GM23248 (cell line): ENCODE data around the gene PTX4. TPM values are rescaled to one million over a fixed set of nuclear protein-coding genes. Genes with fewer than 3 reads are reported as not detected.
"Not testable (repeated sequence)": the region's sequence is repeated elsewhere in the genome, so short reads cannot be mapped to it uniquely, and the experiment has no call there.

ENCODE experiments used
- DNase-seq: peaks from one replicate; pipeline ENCODE4 v3.0.0-alpha.2; 2015
- H2AFZ ChIP-seq: fragments of 200-600 bp; sonication (generic); 2 replicates; pipeline ENCODE4 v1.6.1; 2016; ENCODE audit warnings: antibody characterized with exemption
- H3F3A ChIP-seq: fragments of 200-600 bp; sonication (generic); 2 replicates; pipeline ENCODE4 v1.6.1; 2016; ENCODE audit warnings: mild to moderate bottlenecking, antibody characterized with exemption, mixed run types; ENCODE audit not compliant: insufficient read depth
- H3K27ac ChIP-seq: fragments of 200-600 bp; sonication (generic); 2 replicates; pipeline ENCODE4 v1.5.1; 2016; ENCODE audit warnings: mild to moderate bottlenecking
- H3K27me3 ChIP-seq: fragments of 200-600 bp; sonication (generic); replicated peaks from 2 replicates; pipeline ENCODE4 v1.6.1; 2016; ENCODE audit warnings: mild to moderate bottlenecking; ENCODE audit not compliant: insufficient read depth
- H3K36me3 ChIP-seq: fragments of 200-600 bp; sonication (generic); 2 replicates; pipeline ENCODE4 v1.6.1; 2016; ENCODE audit warnings: low read depth, mild to moderate bottlenecking
- H3K4me1 ChIP-seq: fragments of 200-600 bp; sonication (generic); 2 replicates; pipeline ENCODE4 v1.6.1; 2016; ENCODE audit warnings: mild to moderate bottlenecking; ENCODE audit not compliant: insufficient read depth
- H3K4me2 ChIP-seq: fragments of 200-600 bp; sonication (generic); one replicate; pipeline ENCODE4 v1.6.1; 2016; ENCODE audit warnings: mild to moderate bottlenecking; ENCODE audit not compliant: unreplicated experiment
- H3K4me3 ChIP-seq: fragments of 200-600 bp; sonication (generic); 2 replicates; pipeline ENCODE4 v1.5.1; 2016; ENCODE audit warnings: mild to moderate bottlenecking
- H3K79me2 ChIP-seq: fragments of 200-600 bp; sonication (generic); 2 replicates; pipeline ENCODE4 v1.6.1; 2016; ENCODE audit warnings: mild to moderate bottlenecking; ENCODE audit not compliant: insufficient read depth
- H3K9ac ChIP-seq: fragments of 200-600 bp; sonication (generic); 2 replicates; pipeline ENCODE4 v1.6.1; 2016; ENCODE audit warnings: mild to moderate bottlenecking
- H3K9me2 ChIP-seq: fragments of 200-600 bp; sonication (generic); 2 replicates; pipeline ENCODE4 v1.6.1; 2016; ENCODE audit warnings: mixed run types, mild to moderate bottlenecking, moderate library complexity; ENCODE audit not compliant: insufficient read depth
- H3K9me3 ChIP-seq: fragments of 200-600 bp; sonication (generic); one replicate; pipeline ENCODE4 v1.6.1; 2017; ENCODE audit warnings: low read depth
- H4K20me1 ChIP-seq: fragments of 200-600 bp; sonication (generic); 2 replicates; pipeline ENCODE4 v1.6.0; 2016; ENCODE audit not compliant: insufficient read depth
- EZH2 ChIP-seq: fragments of 200-600 bp; sonication (generic); IDR thresholded peaks from 2 replicates; pipeline ENCODE4 v1.6.1; 2018; ENCODE audit warnings: antibody characterized with exemption, mild to moderate bottlenecking; ENCODE audit not compliant: insufficient read depth, poor library complexity, severe bottlenecking
- EZH2phosphoT487 ChIP-seq: fragments of 200-600 bp; sonication (generic); IDR thresholded peaks from 2 replicates; pipeline ENCODE4 v1.6.1; 2018; ENCODE audit warnings: antibody characterized with exemption, moderate library complexity, mild to moderate bottlenecking, low read depth; ENCODE audit not compliant: insufficient read depth
- WGBS, 2 experiments: methylation state at CpG; one replicate each; pipeline ENCODE4 v1.1.6; 2015 to 2017; ENCODE audit warnings: low lambda C conversion rate in 2 of 2, low coverage in 1 of 2; ENCODE audit errors: missing lambda C conversion rate in 2 of 2; 5-methylcytosine and 5-hydroxymethylcytosine counted together
- in situ Hi-C: fragments of 300-500 bp; cut with MboI; formaldehyde crosslinking; loops from 2 replicates; pipeline ENCODE4 v1.15.0; 2020
- polyA plus RNA-seq: library from polyadenylated mRNA; unstranded; fragments of >200 nt; fragmentation: Nextera tagmentation; extraction: Ambion mirVana; gene quantifications from 2 replicates; pipeline ENCODE4 v1.2.1, GENCODE V29; 2016
- total RNA-seq: library from RNA; depleted of rRNA; stranded (reverse); fragments of >200 nt; shearing (Covaris generic); gene quantifications from 2 replicates; pipeline ENCODE4 v1.2.3, GENCODE V29; 2014

Gene PTX4
- total and polyA plus RNA-seq, 2 experiments from 2014 or later: not detected

- Histone ChIP-seq H4K20me1 (no peaks in the 10 kb centered on the region), H3K9ac (no peak overlapping the region), H3K79me2 (peaks cover 78% of the 10 kb centered on the region), H3K4me2 (no peak overlapping the region), H3K27me3 (no peaks in the 10 kb centered on the region), H3F3A (no peaks in the 10 kb centered on the region), H3K4me1 (peaks cover 19% of the 10 kb centered on the region), H2AFZ (no peak overlapping the region), H3K4me3 (no peak overlapping the region), H3K36me3 (no peaks in the 10 kb centered on the region), H3K9me3 (no peaks in the 10 kb centered on the region), H3K27ac (no peak overlapping the region), H3K9me2 (no peaks in the 10 kb centered on the region)
- WGBS, 2 experiments: 93 to 97% methylated on average over 26 of the region's 26 CpGs
- no peak for DNase-seq
- no peak for TF ChIP-seq EZH2
- TF ChIP-seq EZH2phosphoT487: no peak
- in situ Hi-C loops: no loop called here
These were observed 17.1 kb downstream of the PTX4 start for GRCh38 chr16:1471569-1472194.

DNA sequence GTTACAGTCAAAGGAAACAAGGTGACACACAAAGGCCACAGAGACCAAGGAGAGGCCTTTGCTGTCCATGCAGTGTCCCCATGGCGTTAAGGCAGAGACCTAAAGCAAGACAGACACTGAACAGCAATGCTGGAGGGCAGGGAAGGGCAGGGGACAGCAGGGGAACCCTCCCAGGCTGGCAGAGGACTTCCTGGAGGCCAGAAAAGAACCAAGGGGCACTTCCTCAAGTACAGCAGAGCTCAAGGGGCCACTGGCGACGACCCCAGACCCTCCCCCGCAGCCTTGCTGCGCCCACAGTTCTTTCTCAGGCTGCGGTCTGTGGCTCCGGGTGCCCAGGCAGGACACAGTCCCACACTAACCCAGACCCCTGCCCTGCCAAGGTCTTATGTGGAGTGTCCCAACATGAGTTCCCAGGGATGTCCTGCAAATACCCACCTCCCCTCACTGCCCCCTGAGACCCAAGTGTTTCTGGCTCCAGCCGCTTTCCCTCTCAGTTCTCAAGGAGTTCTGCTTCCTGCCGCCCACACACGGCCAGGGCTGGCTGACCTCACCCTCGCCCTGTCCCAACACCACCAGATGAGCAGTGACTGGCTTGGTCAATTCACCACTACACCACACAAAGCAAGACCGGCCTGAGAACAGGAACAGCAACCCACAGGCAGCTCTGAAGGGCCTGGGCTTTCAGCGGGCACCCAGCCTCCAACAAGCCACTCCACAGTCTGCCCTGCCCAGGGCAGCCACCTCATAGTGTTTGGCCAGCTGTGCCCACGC lies 18.1 kb downstream of the PTX4 start:
- in situ Hi-C loops: no loop called here
- peak; percentile 64 for DNase-seq

DNA sequence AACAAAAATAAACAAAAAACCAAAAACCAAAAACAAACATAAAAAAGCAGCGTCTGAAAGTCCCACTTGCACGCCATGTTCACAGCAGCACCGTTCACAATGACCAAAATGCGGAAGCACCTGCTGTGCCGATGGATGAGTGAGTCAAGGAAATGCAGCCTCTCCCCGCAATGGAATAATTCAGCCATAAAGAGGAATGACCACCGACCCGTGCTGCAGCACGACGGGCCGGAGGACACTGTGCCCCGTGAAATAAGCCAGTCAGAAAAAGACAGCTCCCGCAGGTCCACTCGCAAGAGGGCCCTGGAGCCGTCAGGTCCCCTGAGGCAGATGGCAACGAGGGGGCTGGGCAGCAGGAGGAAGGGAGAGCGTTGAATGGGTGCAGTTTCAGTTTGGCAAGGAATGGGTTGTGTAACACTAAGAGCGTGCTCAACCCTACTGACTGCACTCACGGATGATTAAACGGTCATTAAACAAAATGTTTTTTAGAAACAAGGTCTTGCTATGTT lies 19.0 kb downstream of the PTX4 start:
- H4K20me1 ChIP-seq: no peaks in the 10 kb centered on the region
- no peak for TF ChIP-seq EZH2
- no peak for TF ChIP-seq EZH2phosphoT487
- in situ Hi-C loops: no loop called here
- H3K4me2 ChIP-seq: no peak overlapping the region
- peaks cover 78% of the 10 kb centered on the region for H3K79me2 ChIP-seq
- 81 to 83% methylated on average over 20 of the region's 20 CpGs for WGBS, 2 experiments
- no peaks in the 10 kb centered on the region for H3K27me3 ChIP-seq
- H2AFZ ChIP-seq: no peak overlapping the region
- H3K4me3 ChIP-seq: no peak overlapping the region
- H3K27ac ChIP-seq: no peak overlapping the region
- peaks cover 19% of the 10 kb centered on the region for H3K4me1 ChIP-seq
- H3F3A ChIP-seq: no peaks in the 10 kb centered on the region
- H3K9me3 ChIP-seq: no peaks in the 10 kb centered on the region
- no peaks in the 10 kb centered on the region for H3K9me2 ChIP-seq
- no peak overlapping the region for H3K9ac ChIP-seq
- peak; percentile 19 for DNase-seq
- no peaks in the 10 kb centered on the region for H3K36me3 ChIP-seq

More for the DNA sequence above, 18.1 kb downstream of the PTX4 start:
- peaks cover 78% of the 10 kb centered on the region for H3K79me2 ChIP-seq
- no peaks in the 10 kb centered on the region for H3K36me3 ChIP-seq
- WGBS, 2 experiments: 73 to 87% methylated on average over 9 to 14 of the region's 14 CpGs
- H3K9ac ChIP-seq: no peak overlapping the region; the same call in 1 of the 2 replicates
- H3F3A ChIP-seq: no peaks in the 10 kb centered on the region
- no peaks in the 10 kb centered on the region for H4K20me1 ChIP-seq
- no peak for TF ChIP-seq EZH2phosphoT487
- no peak overlapping the region for H3K4me3 ChIP-seq
- no peaks in the 10 kb centered on the region for H3K9me2 ChIP-seq
- H3K27me3 ChIP-seq: no peaks in the 10 kb centered on the region
- H3K9me3 ChIP-seq: no peaks in the 10 kb centered on the region
- H3K4me1 ChIP-seq: peaks cover 19% of the 10 kb centered on the region
- H3K27ac ChIP-seq: peak overlapping the region; percentile 24; the same call in 1 of the 2 replicates
- no peak overlapping the region for H2AFZ ChIP-seq
- H3K4me2 ChIP-seq: no peak overlapping the region

GRCh38 chr16:1469141-1469540 lies 19.6 kb downstream of the PTX4 start:
- H3K9me3 ChIP-seq, H3K36me3 ChIP-seq, H3F3A ChIP-seq, H3K27me3 ChIP-seq, H3K4me3 ChIP-seq, H4K20me1 ChIP-seq, H3K9ac ChIP-seq, H3K4me2 ChIP-seq, H3K27ac ChIP-seq, in situ Hi-C loops, DNase-seq, H3K9me2 ChIP-seq, H2AFZ ChIP-seq: not testable (repeated sequence)
- Histone ChIP-seq H3K79me2 (peaks cover 72% of the 10 kb centered on the region), H3K4me1 (peaks cover 19% of the 10 kb centered on the region)
- WGBS, 2 experiments: 68 to 73% methylated on average over 5 of the region's 5 CpGs
